ENCODE measurements around the gene BSN.

Gene BSN

DNA sequence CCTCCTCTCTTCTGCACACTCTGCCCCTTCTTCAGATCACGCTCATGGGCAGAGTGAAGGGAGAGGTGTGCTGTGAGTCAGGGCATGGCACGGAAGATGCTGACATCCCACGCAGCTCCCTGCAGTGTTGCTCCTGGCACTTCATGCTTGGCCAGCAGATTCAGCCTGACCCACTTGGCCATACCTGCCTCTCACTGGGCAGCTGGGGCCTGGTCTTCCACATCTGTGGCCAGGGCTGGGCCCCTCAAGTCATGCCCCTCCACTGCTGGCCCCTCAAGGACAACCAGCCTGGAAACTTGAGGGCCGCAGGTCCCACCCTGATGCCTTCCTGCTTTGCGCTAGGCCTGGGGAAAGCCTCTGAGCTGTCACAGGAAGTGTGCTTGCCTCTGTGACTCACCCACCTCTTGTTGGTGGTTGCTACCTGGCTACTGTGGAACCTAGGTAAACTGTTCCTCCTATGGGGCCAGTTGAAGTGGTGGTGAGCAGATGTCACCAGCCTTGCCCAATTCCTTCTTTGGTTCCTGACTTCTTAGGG is 48.7 kb downstream of the BSN start:
- DNase-seq, result no peak

DNA sequence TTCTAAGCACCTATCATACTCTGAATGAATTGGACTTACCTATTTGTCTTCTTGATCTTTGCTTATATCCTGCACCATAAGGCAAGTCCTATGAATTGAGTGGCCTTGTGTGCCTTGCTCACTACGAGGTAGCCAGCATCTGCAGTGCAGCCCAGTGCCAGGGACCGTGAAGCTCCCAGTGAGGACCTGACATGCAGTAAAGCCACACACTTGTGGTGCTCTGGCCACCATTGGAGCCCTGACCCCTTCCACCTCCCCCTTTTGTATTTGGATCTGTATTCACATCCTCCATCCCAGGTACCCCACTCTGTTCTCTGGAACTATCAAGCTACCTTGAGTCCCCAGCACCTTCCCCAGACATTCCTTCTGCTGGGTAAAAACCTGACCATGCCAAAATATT is 52.1 kb downstream of the BSN start:
- DNase-seq, result no peak

DNA sequence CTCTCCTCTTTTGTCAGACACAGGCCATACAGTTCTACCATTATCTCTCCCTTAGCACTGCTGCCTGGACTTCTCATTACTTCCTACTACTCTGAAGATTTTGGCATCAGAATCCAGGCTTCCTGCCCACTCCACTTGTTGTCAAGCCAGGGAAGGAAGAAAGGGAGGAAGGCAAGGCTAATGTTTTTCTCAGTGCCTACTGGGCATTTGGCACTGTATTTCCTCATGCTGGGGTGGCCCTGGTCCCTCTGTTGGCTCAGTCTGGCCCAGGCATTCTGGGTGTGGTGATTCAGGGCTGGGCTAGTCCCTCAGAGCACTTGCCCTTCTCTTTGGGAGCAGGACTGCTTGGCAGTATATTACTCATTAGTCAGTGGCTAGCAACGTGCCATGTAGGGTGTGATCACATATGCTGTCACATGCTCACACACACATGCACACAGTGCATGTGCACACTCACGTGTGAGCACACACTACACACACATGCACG is 52.9 kb downstream of the BSN start:
- DNase-seq, result no peak

DNA sequence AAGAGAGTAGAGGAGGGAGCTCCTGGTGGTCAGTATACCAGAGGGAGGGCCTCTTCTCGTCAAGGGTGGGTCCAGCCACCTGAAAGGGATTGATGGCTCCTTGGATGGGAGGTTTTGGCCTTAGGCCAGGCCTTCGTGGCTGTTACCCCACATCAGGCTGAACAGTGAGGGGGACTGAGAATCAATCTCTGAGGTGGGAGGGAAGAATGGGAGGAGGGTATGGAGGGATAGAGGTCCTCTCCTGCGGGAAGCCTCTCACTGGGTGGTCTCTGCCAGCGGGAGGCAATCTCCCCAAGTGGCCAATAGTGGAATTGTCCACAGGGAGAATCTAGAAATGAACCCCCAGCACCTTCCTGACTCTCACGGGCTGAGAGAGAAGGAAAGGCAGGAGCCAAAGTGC is 53.5 kb downstream of the BSN start:
- no peak for DNase-seq

DNA sequence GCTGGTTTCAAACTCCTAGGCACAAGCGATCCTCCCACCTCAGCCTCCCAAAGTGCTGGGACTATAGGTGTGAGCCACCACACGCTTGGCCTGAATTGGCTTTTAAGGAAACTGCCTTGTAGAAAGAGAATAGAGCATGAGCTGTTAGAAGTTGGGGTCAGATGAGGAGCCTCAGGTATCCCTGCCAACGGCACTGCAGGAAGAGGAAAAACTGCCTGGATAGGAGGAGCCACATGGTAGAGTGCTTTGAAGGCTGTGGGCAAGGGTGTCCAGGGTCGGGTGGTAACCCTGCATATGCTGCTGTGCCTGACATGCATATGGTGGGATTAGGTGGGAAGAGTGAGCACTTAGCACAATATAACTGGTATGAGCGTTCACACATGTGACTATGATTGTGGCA is 55.0 kb downstream of the BSN start:
- no peak for DNase-seq

DNA sequence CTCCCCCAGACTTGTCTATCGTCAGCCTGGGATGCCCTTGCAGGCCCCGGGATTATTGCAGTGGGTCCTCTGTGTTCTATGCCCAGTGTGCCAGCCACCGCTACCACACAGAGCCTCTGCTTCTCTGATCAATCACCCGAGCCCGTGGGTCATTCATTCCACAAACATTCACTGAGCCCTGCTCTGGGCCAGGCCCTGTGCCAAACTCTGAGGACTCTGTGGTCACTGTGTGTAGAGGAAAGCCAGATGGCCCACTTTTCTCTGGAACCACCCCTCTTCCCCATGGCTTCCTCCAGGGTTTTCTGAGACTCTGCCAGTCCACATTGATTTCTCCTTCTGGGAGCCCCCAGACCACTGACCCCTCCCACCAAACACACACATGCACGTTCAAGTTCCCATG is 55.5 kb downstream of the BSN start:
- DNase-seq, result no peak

DNA sequence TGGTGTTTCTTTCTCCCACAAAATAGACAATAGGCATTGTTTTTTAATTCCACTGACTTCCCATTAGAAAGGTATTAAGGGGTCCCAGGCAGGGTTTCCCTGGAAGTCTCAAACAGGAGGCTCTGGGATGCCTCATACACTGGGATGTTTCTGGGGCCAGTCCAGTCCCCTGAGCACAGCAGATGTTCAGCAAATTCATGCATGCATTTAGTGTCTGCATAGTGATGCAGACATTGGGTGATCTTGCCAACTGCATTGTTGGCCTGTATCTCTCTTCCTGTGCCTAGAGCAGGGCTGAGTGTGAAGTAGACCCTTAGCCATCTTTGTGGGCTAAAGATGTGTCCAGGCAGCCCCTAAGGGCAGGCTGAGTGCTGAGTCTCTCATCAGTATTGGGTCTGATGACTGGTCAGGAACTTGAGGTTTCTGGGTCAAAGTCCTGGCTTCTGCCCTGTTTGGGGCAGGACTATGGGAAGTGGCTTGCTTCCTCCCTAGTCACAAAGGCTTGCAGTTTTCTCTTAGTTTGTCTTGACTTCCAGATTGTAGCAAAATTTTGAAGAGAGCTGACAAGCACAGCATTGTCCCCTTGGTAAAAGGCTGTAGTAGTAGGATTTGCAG is 56.5 kb downstream of the BSN start:
- no peak for DNase-seq

DNA sequence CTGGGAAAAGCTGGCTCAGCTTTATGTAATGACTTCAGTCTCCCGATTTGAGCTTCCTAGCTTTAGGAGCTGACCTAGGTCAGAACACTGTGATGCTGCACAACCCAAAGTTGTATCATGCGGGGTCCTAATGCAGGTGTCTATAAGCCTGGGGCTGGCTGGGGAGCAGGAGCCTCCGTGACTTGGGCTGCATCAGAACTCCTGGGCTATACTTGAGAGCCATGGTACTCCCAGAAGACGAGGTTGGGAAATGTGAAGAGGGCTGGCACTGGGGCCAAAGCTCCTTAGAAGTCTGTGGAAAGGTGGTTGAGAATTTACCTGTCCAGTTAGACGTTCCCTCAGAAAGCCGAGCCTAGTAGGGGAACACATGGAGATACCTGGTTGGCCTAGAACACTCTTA is 57.0 kb downstream of the BSN start:
- no peak for DNase-seq

DNA sequence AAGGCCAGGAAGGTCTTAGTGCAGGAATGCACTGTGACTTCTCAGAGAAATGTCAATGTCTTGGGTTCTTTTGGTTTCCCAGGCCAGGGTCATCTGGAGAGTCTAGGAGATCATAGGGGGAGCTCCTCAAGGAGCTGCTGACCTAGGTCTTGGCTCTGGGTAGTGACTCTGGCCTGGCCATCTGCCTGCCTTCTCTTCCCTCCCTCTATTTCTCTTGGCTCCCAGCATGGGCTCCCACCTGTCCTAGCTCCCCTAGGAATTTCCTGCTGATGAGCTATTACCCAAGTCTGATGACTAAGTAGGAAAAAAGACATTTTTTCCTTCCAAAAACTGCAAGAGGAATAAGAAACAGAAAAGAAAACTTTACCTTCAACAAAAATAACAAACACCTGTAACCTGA is 57.4 kb downstream of the BSN start:
- DNase-seq, result no peak

DNA sequence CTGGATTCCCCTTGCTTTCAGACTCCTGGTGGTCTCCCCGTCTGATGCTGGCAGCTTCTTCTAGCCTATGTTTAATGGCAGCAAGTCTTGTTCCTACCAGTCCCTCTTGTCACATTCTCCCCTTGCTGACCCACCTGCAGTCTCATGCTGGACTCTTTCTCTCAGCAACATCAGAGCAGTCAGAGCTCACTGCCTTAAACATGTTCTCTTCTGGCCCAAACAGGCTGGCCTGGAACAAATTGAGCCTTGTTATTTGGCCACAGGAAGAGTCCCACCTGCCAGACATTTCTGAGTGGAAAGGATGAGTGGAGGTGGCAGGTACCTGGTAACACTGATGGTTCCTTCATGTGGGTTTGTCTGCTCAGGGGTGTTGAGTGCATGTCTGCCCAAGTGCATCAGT is 60.7 kb downstream of the BSN start:
- no peak for DNase-seq

DNA sequence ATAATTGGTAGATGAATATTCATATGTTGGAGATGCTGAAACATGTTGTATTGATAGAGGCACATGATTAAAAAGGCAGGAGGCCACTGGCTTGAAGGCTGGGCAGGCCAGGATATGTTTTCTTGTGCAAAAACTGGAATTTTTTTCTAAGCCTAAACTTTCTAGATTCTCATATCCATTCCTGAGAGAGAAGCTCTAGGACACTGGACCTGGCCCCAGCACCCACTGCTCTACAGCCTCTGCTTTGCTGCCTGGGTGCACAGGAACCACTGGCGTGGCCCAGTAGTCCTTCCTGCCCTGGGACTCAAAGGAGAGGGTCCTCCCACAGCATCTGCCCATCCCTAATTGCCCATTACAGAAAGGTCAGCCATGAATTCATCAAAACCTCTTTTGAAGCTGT is 61.8 kb downstream of the BSN start:
- DNase-seq, result no peak

DNA sequence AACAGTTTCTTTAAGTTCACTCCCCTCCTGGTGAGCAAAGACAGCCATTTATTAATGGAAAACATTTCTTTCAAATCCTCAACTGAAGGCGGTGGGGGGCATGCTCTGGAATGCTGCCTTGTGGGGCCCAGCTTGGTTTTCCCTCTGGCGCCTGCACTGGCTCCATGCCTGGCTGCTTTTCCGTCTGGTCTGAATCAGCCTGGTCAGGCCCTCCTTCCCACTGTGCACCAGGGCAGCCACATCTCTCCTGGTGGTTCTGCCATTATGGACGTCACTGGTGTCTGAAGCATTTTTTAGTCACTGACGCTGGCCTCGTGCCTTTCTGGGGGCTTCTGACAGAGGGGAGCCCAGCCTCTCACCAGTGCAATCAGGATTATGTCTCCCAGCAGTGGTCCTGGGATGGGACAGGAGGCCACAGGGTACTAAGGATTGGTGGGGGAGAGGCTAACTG is 62.2 kb downstream of the BSN start:
- no peak for DNase-seq

DNA sequence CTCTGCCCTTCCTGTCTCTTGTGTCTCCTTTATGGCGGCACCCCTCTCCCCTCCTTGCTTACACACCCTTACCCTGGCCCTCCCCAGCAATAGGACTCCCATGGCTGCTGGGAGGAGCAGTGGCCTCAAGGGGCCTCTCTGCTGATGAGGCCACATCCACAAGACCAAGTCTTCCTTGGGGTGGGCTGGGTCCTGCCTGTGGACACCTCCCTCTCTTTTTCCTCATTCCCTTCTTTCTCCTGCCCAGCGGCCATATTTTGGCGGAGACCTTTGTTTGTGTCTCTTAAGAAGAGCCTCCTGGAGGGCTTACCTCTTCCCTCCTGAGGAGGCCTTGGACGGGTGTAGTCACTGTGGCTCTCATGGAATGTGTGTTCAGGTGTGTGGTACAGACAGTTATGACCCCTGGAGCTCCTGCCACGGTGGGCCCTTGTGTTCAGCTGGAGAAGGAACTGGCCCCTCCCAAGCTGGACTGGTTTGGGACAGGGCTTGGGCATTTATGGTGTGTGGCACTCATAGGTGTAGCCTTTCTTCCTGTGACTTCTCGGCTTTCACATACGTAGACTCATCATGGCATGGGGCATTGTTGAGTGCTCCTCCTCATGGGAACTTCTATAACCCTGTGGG is 63.2 kb downstream of the BSN start:
- no peak for DNase-seq

DNA sequence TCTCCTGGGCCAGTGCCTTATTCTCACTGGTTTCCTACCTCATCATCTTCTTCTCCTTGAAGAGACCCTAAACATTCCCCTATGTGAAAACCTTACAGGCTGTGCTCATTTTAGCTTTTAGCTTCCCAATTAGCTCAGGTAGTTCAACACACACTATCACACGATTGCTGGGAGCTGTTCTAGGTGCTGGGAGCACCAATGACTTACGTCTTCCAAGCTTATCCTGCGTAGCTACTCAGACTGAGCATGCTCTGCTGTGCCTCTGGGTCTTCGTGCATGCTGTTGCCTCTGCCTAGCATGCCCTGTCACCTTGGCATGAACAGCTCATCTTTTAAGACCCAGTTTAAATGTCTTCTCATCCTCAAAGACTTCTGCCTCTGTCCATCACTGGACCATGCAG is 64.1 kb downstream of the BSN start:
- DNase-seq, result no peak

DNA sequence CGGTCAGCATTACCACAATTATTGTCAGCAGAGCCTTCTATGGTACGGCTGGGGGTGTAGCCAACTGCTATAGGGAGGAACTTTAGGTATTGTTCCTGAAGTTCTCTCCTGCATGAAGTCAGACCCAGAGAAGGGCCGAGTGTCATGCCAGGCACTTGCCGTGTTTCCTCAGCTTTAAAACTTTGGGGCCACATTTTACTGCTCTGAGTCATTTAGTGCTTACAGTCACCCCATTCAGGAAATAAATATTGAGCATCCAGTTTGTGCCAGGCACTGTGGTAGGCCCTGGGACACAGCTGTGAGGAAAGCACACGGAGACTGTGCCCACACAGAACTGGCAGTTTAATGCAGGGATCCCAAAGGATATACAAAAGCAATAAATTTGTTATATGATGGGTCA is 65.4 kb downstream of the BSN start:
- DNase-seq, result no peak

DNA sequence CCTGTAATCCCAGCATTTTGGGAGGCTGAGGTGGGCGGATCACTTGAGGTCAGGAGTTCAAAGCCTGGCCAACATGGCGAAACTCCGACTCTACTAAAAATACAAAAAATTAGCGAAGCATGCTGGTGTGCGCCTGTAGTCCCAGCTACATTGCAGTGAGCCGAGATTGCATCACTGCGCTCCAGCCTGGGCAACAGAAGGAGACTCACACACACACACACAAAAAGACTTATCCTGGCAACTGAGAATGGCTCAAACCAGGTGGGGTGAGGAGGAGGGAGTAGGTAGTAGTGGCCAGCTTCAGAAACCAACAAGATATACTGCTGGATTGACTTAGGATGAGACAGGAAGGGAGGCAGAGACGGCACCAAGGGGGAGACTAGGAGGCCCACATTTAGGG is 66.5 kb downstream of the BSN start:
- DNase-seq, result no peak

DNA sequence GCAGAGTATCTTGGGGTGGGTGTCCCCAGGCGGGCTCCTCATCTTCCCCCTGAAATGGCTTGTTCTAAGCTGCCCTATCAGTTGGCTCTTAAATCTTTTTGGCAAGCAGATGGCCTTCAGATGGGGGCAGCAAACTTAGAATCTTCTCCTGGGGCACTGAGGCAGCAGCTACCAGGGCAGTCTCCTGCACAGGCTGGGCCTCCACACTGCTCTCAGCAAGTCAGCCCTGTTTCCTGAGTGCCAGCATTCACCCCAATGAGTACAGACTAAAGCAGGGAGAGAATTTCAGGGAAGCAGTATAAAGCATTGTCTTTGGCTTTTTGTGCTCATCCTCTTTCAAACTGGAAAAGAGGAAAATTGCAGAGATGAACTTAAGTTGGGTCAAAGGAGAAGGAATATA is 68.8 kb downstream of the BSN start:
- no peak for DNase-seq

DNA sequence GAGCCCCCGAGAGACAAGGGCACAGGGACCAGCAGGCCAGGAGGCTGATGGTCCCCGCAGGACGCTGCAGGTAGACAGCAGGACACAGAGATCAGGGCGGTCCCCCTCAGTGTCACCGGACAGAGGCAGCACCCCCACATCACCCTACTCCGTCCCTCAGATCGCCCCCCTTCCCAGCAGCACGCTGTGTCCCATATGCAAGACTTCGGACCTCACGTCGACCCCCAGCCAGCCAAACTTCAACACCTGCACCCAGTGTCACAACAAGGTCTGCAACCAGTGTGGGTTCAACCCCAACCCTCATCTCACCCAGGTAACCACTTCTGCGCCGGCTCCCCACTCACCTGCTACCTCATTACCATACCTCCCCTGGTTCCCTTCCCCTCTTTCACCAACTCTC is 70.8 kb downstream of the BSN start:
- DNase-seq, result no peak

DNA sequence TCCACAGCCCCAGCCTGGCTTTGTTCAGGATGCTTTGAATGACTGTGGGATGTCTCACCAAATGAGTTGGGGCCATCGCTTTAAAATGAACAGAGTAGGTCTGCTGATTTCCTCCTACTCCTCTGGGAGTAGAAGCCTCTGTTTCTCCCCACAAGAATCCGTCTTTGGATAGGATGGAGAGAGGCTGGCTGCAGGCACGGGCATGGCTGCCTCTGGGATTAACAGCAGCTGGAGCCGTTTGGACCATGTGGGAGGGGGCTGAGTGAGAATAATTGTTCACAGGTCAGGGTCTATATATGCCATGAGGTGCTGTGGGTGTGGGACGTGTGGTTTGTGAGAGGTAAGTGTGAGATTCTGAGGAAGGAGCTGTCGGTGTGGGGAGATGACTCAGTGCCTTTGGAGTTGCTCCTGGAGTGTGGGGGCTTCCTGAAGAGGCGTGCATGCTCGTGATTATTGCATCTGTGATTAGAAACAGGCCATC is 71.9 kb downstream of the BSN start:
- no peak for DNase-seq

DNA sequence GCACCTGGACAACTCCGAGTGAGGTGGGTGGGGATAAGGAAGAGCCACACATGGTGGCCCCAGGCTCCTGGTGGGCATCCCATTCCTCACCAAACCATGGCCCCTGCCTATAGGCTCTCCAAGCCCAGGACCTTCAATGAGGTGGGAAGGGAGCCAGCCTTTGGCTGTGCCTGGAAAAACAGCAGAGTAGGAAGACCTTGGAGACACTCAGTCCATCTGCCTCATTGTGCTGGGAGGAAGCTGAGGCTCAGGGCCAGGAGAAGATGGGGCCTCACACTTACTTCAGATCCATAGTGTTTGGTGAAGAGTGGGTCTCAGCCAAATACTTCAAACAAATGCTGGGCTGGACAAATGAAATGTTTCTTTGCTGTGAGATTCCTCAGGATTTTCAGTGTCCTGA is 72.5 kb downstream of the BSN start:
- no peak for DNase-seq

DNA sequence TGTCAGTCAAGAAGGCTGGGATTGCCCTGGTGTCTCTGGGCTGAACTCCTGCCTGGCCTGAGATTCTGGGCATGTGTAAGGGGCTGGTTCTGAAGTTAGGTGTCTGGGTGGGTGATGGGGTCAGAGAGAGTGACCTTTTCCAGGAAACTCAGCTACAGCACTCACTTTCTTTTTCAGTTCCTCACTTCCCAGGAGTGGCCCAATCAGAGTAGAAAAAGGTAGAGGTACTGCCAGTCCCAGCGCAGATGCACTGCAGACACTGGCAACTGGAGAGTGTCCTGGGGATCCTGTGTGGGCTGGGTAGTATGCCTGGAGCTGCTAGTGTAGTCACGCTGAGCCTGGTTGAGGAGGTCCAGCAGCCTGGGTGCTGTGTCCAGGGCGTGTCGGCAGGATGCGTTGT is 73.4 kb downstream of the BSN start:
- DNase-seq, result no peak

DNA sequence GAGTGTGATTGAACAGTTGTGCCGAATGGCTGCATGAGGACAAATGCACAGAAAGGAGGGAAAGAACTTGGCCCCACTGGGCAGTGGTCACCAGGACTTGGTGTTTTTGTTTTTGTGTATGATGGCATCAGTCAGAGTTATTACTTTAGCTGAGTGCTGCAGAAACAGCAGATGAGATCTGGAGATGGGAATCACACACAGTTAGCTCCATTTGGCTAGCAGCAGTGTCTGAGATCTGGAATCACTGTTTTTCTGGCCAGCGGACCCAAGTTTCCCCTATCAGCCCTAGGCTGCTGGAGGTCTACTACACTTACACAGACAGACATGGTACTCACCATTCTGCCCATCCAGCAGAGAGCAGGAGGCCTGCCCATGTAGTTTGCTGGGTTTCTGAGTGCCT is 74.0 kb downstream of the BSN start:
- no peak for DNase-seq

DNA sequence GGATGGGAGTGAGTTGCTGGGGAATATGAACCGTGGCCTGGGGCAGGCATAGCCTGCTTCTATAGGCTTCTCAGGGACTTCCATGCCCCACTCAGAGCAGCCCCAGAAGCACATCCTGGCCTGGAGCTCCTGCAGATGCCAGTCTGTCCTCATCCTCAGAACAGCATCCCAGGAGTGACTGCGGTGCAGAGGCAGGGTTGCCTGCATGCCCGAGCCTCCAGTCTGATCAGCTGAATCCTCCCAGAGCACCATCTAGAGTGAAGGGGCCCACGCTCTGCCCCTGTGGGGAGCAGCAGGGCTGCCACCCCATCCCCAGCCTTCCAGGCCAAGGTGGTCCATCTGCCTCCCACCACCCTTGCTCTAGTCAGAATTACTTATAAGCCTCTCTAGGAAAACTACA is 75.2 kb downstream of the BSN start:
- no peak for DNase-seq

DNA sequence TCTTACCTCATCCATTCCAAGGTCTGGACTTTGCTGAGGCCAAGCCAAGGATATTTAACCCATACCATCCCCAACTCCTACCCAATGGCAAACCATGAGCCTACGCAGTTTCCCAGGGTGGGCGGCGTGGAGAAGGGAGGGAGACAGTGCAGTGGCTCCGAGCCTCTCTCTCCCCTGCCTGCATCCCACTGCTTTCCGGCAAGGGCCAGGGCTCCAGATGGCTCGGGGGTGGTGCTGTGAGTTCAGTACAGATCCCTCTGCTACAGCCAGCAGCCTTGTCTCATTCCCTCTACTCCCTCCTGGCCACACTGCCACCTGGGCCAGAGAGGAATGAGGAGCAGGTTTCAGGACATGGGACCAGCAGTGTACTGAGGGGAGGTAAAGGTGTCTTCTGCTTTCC is 75.6 kb downstream of the BSN start:
- DNase-seq, result no peak

DNA sequence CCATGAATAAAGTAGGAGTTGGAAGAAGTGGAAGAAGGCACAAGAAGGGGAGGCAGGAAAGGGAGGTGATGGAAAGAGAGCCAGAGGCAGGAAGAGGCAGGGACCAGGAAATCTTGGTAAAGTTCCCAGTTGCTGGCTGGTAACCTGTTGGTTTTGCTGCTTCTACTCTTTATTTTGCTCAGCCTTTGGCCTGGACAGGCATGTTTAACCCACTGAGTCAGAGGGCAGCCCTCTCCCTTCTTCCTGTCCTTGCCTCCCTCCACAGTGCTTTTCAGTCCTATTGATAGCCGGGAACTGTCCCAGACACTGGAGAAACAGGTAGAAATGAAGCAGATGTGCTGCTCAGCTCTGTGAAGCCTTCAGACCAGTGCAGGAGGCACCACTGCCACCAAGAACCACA is 76.5 kb downstream of the BSN start:
- no peak for DNase-seq
